CD14-positive monocyte (primary cell): Measurements from ENCODE around the gene MACROD2. TPM values are rescaled to one million over a fixed set of nuclear protein-coding genes. Genes with fewer than 3 reads are reported as not detected.

Source experiments
- DNase-seq, 3 donors: peaks; one replicate each; pipeline ENCODE4 v3.0.0-alpha.2; 2011 to 2022
- H2AFZ ChIP-seq: 2 replicates; pipeline ENCODE4 v1.6.0; 2012; ENCODE audit warnings: mild to moderate bottlenecking, low read depth, low read length, inconsistent platforms; ENCODE audit not compliant: insufficient read depth, poor library complexity, severe bottlenecking
- H3K27ac ChIP-seq, 2 donors: 1 replicate in 1 of 2; 2 replicates in 1 of 2; pipeline ENCODE4 v1.5.1; 2012 to 2013; ENCODE audit warnings: low read length in 2 of 2, control low read depth in 1 of 2, inconsistent platforms in 1 of 2, low read depth in 1 of 2, mild to moderate bottlenecking in 1 of 2
- H3K27me3 ChIP-seq, 2 donors: one replicate each; pipeline versions ENCODE4 v1.6.0 to v1.6.1; 2011 to 2013; ENCODE audit warnings: low read length in 2 of 2; ENCODE audit not compliant: control insufficient read depth in 2 of 2, insufficient read depth in 2 of 2
- H3K36me3 ChIP-seq, 2 donors: replicated peaks in 1 of 2; 1 replicate in 1 of 2; 2 replicates in 1 of 2; pipeline versions ENCODE4 v1.5.1 to v1.6.1; 2012 to 2013; ENCODE audit warnings: low read length in 2 of 2, control low read depth in 1 of 2, inconsistent platforms in 1 of 2, mild to moderate bottlenecking in 1 of 2; ENCODE audit not compliant: insufficient read depth in 2 of 2, control insufficient read depth in 1 of 2
- H3K4me1 ChIP-seq, 2 donors: 1 replicate in 1 of 2; 2 replicates in 1 of 2; pipeline versions ENCODE4 v1.5.1 to v1.6.1; 2012 to 2013; ENCODE audit warnings: low read length in 2 of 2, control low read depth in 1 of 2, inconsistent platforms in 1 of 2, mild to moderate bottlenecking in 1 of 2, moderate library complexity in 1 of 2; ENCODE audit not compliant: insufficient read depth in 2 of 2, control insufficient read depth in 1 of 2
- H3K4me2 ChIP-seq: replicated peaks from 2 replicates; pipeline ENCODE3; 2012; ENCODE audit warnings: low read length, moderate library complexity, mild to moderate bottlenecking; ENCODE audit not compliant: poor library complexity, severe bottlenecking; ENCODE audit errors: extremely low read depth
- H3K4me3 ChIP-seq, 3 experiments: fragments of 200-600 bp in 1 of 3; sonication (generic) in 1 of 3; replicated peaks in 1 of 3; 1 replicate in 2 of 3; 2 replicates in 1 of 3; pipeline ENCODE4 v1.5.1; 2011 to 2013; ENCODE audit warnings: low read length in 3 of 3, mild to moderate bottlenecking in 3 of 3, control low read depth in 2 of 3, low read depth in 2 of 3, inconsistent platforms in 1 of 3, moderate library complexity in 1 of 3
- H3K79me2 ChIP-seq: 2 replicates; pipeline ENCODE4 v1.6.0; 2012; ENCODE audit warnings: mild to moderate bottlenecking, control low read depth, inconsistent platforms, low read length, moderate library complexity; ENCODE audit not compliant: insufficient read depth
- H3K9ac ChIP-seq: 2 replicates; pipeline ENCODE4 v1.6.0; 2017; ENCODE audit warnings: low read length, mild to moderate bottlenecking; ENCODE audit not compliant: insufficient read depth, poor library complexity, severe bottlenecking
- H3K9me3 ChIP-seq, 2 donors: replicated peaks in 1 of 2; 1 replicate in 1 of 2; 2 replicates in 1 of 2; pipeline versions ENCODE4 v1.5.1 to v1.6.1; 2012 to 2013; ENCODE audit warnings: low read length in 2 of 2, control low read depth in 1 of 2; ENCODE audit not compliant: control insufficient read depth in 1 of 2, insufficient read depth in 1 of 2
- H4K20me1 ChIP-seq: 2 replicates; pipeline ENCODE4 v1.6.0; 2012; ENCODE audit warnings: mild to moderate bottlenecking, low read length, control low read depth, moderate library complexity; ENCODE audit not compliant: insufficient read depth
- H3K27ac Mint-ChIP-seq, 7 donors: one replicate each; pipeline ENCODE4 v1.8.0; 2020; ENCODE audit warnings: mild to moderate bottlenecking in 7 of 7, mixed read lengths in 7 of 7, moderate library complexity in 6 of 7, inconsistent platforms in 2 of 7
- H3K27me3 Mint-ChIP-seq, 3 donors: one replicate each; pipeline ENCODE4 v1.8.0; 2021 to 2022; ENCODE audit warnings: low read depth in 3 of 3, mild to moderate bottlenecking in 3 of 3, mixed read lengths in 3 of 3, moderate library complexity in 3 of 3, inconsistent platforms in 1 of 3
- H3K36me3 Mint-ChIP-seq, 2 donors: one replicate each; pipeline ENCODE4 v1.8.0; 2020; ENCODE audit warnings: mixed read lengths in 2 of 2, inconsistent platforms in 1 of 2, mild to moderate bottlenecking in 1 of 2
- H3K4me1 Mint-ChIP-seq: one replicate; pipeline ENCODE4 v1.8.0; 2020; ENCODE audit warnings: mild to moderate bottlenecking, mixed read lengths
- H3K4me3 Mint-ChIP-seq, 2 donors: one replicate each; pipeline ENCODE4 v1.8.0; 2020; ENCODE audit warnings: mild to moderate bottlenecking in 2 of 2, mixed read lengths in 2 of 2, moderate library complexity in 1 of 2
- H3K9me3 Mint-ChIP-seq, 7 donors: one replicate each; pipeline ENCODE4 v1.8.0; 2020 to 2022; ENCODE audit warnings: mixed read lengths in 7 of 7, mild to moderate bottlenecking in 6 of 7, moderate library complexity in 6 of 7, inconsistent platforms in 2 of 7
- WGBS: methylation state at CpG from one replicate; pipeline ENCODE4 v1.1.5; 2013; ENCODE audit warnings: missing lambda C conversion rate; ENCODE audit not compliant: insufficient coverage; 5-methylcytosine and 5-hydroxymethylcytosine counted together
- intact Hi-C, 2 donors: fragments of 100-400 bp; cut with micrococcal nuclease; formaldehyde crosslinking; loops; one replicate each; pipeline versions ENCODE4 v1.15.0 to v1.15.1; 2023
- polyA plus RNA-seq, 3 donors: library from polyadenylated mRNA; depleted of rRNA in 1 of 3; unstranded in 2 of 3; stranded (reverse) in 1 of 3; fragments of 300-500 nt in 2 of 3; fragments of >200 nt in 1 of 3; fragmentation: Illumina TruSeq in 2 of 3; gene quantifications; 1 replicate in 2 of 3; 2 replicates in 1 of 3; pipeline ENCODE4 v1.2.3, GENCODE V29; 2012 to 2021
- TF ChIP-seq, protein P1 (sequence below): fragments of 200-600 bp; IDR thresholded peaks from one replicate; pipeline ENCODE4 v1.8.0; 2022; ENCODE audit warnings: antibody characterized with exemption, mild to moderate bottlenecking

The MACROD2 gene
- polyA plus RNA-seq, 3 donors: 0.23 TPM; not detected in 2

DNA sequence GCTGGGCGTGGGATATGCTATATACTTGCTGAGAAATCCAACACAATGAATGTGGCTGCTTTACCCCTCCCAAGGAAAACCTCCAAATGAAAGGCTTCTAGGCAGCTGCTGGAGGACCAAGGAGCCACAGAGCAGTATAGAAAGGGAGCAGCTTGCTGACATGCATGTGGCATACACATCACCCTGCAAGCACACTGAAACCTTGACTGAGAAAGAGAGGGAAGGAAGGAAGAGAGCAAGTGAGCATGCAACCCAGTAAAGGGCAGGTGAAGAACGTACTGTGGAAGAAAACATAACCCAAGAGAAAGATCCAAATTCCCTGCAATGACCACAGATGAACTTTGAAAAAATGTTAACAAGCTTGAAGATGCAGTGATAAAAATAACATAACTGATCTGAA lies 2034.9 kb downstream of the MACROD2 start:
- no peaks in the 10 kb centered on the region for H3K27me3 ChIP-seq
- H3K27ac ChIP-seq: no peak overlapping the region
- H4K20me1 ChIP-seq: no peaks in the 10 kb centered on the region
- H3K4me3 ChIP-seq: no peak overlapping the region
- H3K27me3 Mint-ChIP-seq: peaks cover 0 to 1% (median 0%) of the 10 kb centered on the region in 3 donors
- H3K36me3 Mint-ChIP-seq: no peaks in the 10 kb centered on the region
- H3K9ac ChIP-seq: no peak overlapping the region
- H3K4me3 Mint-ChIP-seq: no peak overlapping the region
- H3K27ac Mint-ChIP-seq: no peak overlapping the region
- H3K9me3 ChIP-seq: no peaks in the 10 kb centered on the region
- TF ChIP-seq, protein P1, sequence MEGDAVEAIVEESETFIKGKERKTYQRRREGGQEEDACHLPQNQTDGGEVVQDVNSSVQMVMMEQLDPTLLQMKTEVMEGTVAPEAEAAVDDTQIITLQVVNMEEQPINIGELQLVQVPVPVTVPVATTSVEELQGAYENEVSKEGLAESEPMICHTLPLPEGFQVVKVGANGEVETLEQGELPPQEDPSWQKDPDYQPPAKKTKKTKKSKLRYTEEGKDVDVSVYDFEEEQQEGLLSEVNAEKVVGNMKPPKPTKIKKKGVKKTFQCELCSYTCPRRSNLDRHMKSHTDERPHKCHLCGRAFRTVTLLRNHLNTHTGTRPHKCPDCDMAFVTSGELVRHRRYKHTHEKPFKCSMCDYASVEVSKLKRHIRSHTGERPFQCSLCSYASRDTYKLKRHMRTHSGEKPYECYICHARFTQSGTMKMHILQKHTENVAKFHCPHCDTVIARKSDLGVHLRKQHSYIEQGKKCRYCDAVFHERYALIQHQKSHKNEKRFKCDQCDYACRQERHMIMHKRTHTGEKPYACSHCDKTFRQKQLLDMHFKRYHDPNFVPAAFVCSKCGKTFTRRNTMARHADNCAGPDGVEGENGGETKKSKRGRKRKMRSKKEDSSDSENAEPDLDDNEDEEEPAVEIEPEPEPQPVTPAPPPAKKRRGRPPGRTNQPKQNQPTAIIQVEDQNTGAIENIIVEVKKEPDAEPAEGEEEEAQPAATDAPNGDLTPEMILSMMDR: no peak
- WGBS: no CpG with 5 or more reads among the region's 2 CpGs
- peaks cover 0 to 7% (median 2%) of the 10 kb centered on the region in 7 donors for H3K9me3 Mint-ChIP-seq
- DNase-seq: no peak
- no peak overlapping the region for H2AFZ ChIP-seq
- intact Hi-C loops: loop anchor here in 1 of 2 donors (10.0 kb wide), 1 partner anchor 65 kb away; no protein-coding TSS in a partner anchor
- no peaks in the 10 kb centered on the region for H3K36me3 ChIP-seq
- H3K4me1 ChIP-seq: no peaks in the 10 kb centered on the region
- H3K4me1 Mint-ChIP-seq: no peaks in the 10 kb centered on the region
- H3K4me2 ChIP-seq: no peak overlapping the region
- H3K79me2 ChIP-seq: no peaks in the 10 kb centered on the region

DNA sequence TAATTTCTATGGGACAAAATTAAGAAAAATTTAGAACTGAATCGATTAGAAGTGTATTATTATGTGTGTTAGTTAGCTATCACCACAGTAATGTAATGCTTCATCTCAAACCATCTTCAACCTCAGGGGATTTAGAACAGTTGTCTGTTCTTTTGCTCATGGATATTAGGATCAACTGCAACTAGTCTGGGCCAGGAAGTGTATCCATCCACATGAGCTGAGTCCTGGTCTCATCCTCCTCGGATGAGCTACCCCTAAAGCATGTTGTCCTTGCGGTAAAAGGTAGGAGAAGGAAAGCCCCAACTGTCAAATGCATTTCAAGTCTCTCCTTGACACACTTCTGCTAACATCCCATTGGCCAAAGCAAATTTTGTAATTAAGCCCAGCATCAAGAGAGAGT lies 2040.3 kb downstream of the MACROD2 start:
- TF ChIP-seq, protein P1: no peak
- Histone ChIP-seq H3K9ac (no peak overlapping the region), H3K4me3 (no peak overlapping the region), H3K4me2 (no peak overlapping the region), H3K9me3 (no peaks in the 10 kb centered on the region), H3K27ac (no peak overlapping the region), H2AFZ (no peak overlapping the region), H4K20me1 (no peaks in the 10 kb centered on the region), H3K79me2 (no peaks in the 10 kb centered on the region), H3K4me1 (peaks cover 3% of the 10 kb centered on the region in 2 donors), H3K27me3 (no peaks in the 10 kb centered on the region), H3K36me3 (no peaks in the 10 kb centered on the region)
- intact Hi-C loops: loop anchor here in 1 of 2 donors (10.0 kb wide), 1 partner anchor 59 kb away; no protein-coding TSS in a partner anchor
- H3K4me1 Mint-ChIP-seq: peaks cover 8% of the 10 kb centered on the region
- peaks cover 0 to 2% (median 1%) of the 10 kb centered on the region in 3 donors for H3K27me3 Mint-ChIP-seq
- no peak for DNase-seq
- no CpG with 5 or more reads among the region's 3 CpGs for WGBS
- peaks cover 0 to 3% (median 0%) of the 10 kb centered on the region in 7 donors for H3K9me3 Mint-ChIP-seq
- H3K36me3 Mint-ChIP-seq: no peaks in the 10 kb centered on the region
- no peak overlapping the region for H3K27ac Mint-ChIP-seq
- H3K4me3 Mint-ChIP-seq: no peak overlapping the region
